OCI-LY7 (cell line): ENCODE results near the gene NRCAM. TPM values are rescaled to one million over a fixed set of nuclear protein-coding genes. Genes with fewer than 3 reads are reported as not detected.

Source experiments
- BruUV-seq: library from RNA; stranded (reverse); fragments of 400-500 nt; replicated peaks from 2 replicates; lab custom pipeline; 2021; lab: Mats Ljungman, UMichigan
- CTCF ChIA-PET: fragments of 300-600 bp; sonication (Branson Sonifier 250); formaldehyde crosslinking; loops from one replicate; lab custom pipeline; 2022; ENCODE audit warnings: antibody characterized with exemption; ENCODE audit not compliant: unreplicated experiment; lab: Charles Lee
- POLR2A ChIA-PET: fragments of 300-600 bp; sonication (Branson Sonifier 250); formaldehyde crosslinking; loops from one replicate; lab custom pipeline; 2022; ENCODE audit warnings: antibody characterized with exemption; lab: Charles Lee
- DNase-seq: peaks from one replicate; pipeline ENCODE4 v3.0.0-alpha.2; 2015; ENCODE audit warnings: low spot score
- H2AFZ ChIP-seq: fragments of 200-600 bp; sonication (generic), shearing (Covaris generic); 2 replicates; pipeline ENCODE4 v1.6.1; 2014; ENCODE audit warnings: mild to moderate bottlenecking, antibody characterized with exemption, low read length, moderate library complexity
- H3K27ac ChIP-seq: fragments of 200-600 bp; sonication (generic); 2 replicates; pipeline ENCODE4 v1.5.1; 2014; ENCODE audit warnings: mixed run types, low read depth, mild to moderate bottlenecking, moderate library complexity, low read length, inconsistent platforms; ENCODE audit not compliant: poor library complexity, severe bottlenecking
- H3K36me3 ChIP-seq: fragments of 200-600 bp; sonication (generic); 2 replicates; pipeline ENCODE4 v1.6.1; 2014; ENCODE audit warnings: mild to moderate bottlenecking, antibody characterized with exemption, low read length, moderate library complexity, mixed read lengths; ENCODE audit not compliant: insufficient read depth
- H3K4me1 ChIP-seq: fragments of 200-600 bp; sonication (generic); 2 replicates; pipeline ENCODE4 v1.5.1; 2014; ENCODE audit warnings: mild to moderate bottlenecking, low read length; ENCODE audit not compliant: insufficient read depth, poor library complexity, severe bottlenecking
- H3K4me2 ChIP-seq: fragments of 200-600 bp; sonication (generic); 2 replicates; pipeline ENCODE4 v1.6.1; 2014; ENCODE audit warnings: mild to moderate bottlenecking, low read length
- H3K4me3 ChIP-seq: fragments of 200-600 bp; sonication (generic); 2 replicates; pipeline ENCODE4 v1.5.1; 2014; ENCODE audit warnings: mild to moderate bottlenecking, low read depth, low read length; ENCODE audit not compliant: poor library complexity, severe bottlenecking
- H3K79me2 ChIP-seq: fragments of 200-600 bp; sonication (generic); 2 replicates; pipeline ENCODE4 v1.6.1; 2016; ENCODE audit warnings: low read depth, mild to moderate bottlenecking, low read length, moderate library complexity, mixed read lengths; ENCODE audit not compliant: insufficient read depth
- H3K9me2 ChIP-seq: fragments of 200-600 bp; sonication (generic); 2 replicates; pipeline ENCODE4 v1.6.1; 2016; ENCODE audit warnings: mild to moderate bottlenecking, low read length, mixed read lengths; ENCODE audit not compliant: insufficient read depth
- H3K9me3 ChIP-seq: fragments of 200-600 bp; sonication (generic); 2 replicates; pipeline ENCODE4 v1.6.1; 2014; ENCODE audit warnings: mild to moderate bottlenecking, mixed run types, low read length, mixed read lengths
- H4K20me1 ChIP-seq: fragments of 200-600 bp; sonication (generic); 2 replicates; pipeline ENCODE4 v1.6.1; 2014; ENCODE audit warnings: mild to moderate bottlenecking, antibody characterized with exemption, low read length, moderate library complexity, mixed read lengths; ENCODE audit not compliant: insufficient read depth
- EZH2phosphoT487 ChIP-seq: fragments of 200-600 bp; sonication (generic); IDR thresholded peaks from 2 replicates; pipeline ENCODE4 v1.6.1; 2018; ENCODE audit warnings: low read depth, borderline replicate concordance, mild to moderate bottlenecking, mixed run types, antibody characterized with exemption, low read length, moderate library complexity, mixed read lengths
- intact Hi-C: fragments of 100-400 bp; cut with micrococcal nuclease; formaldehyde crosslinking; loops from one replicate; pipeline ENCODE4 v1.10.0; 2022; ENCODE audit not compliant: unreplicated experiment
- total RNA-seq, 2 experiments: library from RNA; depleted of rRNA in 1 of 2; stranded (reverse); fragments of >200 nt in 1 of 2; shearing (Covaris generic) in 1 of 2; gene quantifications; 2 replicates each; pipeline ENCODE4 v1.2.3, GENCODE V29; 2014 to 2022
- TF ChIP-seq, protein P1 (sequence below): fragments of 200-600 bp; sonication (generic); conservative IDR thresholded peaks from 2 replicates; pipeline ENCODE4 v1.5.1; 2014; ENCODE audit warnings: mild to moderate bottlenecking, antibody characterized with exemption, low read length, moderate library complexity, mixed read lengths

Gene NRCAM
- total RNA-seq, 2 experiments from 2014 or later: not detected

DNA sequence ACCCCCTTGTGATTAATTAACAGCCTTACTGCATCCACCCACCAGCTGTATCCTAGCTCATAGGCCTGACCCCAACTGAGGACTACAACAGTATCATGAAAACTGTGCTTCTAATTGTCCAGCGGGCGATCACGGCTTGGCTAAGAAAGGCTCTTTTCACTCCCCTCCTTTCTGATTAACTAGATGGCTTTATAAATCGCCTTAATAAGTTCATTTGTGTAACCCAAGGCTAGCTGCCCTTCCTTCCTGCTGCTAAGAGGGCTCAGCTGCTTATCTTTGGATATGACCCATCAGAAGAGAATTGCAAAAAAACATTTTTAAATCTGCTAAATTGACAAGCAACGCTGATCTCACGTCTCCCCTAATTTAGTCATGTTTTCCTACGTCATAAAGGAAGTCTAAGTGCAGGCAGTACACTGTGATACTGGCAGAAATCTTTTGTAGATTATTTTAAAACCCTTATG lies 163.1 kb downstream of the NRCAM start:
- CTCF ChIA-PET: no interaction called here
- no peak for DNase-seq

DNA sequence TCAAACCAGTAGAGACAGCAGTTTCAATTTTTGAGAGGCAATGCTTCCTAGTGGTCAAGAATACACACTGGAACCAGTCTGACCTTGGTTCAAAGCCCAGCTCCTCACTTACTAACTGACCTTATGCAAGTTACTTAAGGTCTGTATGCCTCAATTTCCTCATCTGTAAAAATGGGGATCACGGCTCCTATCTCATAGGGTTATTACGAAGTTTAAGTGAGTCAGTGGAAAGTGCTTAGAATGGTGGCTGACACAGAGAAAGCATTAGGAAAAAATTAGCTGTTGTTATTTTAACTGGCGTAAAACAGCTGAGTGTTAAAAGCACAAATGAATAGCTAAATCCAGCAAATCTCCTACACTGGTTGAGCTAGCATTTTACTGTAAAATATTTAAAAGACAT lies 163.7 kb downstream of the NRCAM start:
- H3K9me2 ChIP-seq: no peaks in the 10 kb centered on the region
- no peaks in the 10 kb centered on the region for H3K79me2 ChIP-seq
- H2AFZ ChIP-seq: no peak overlapping the region
- no peak overlapping the region for H3K27ac ChIP-seq
- no peak for DNase-seq
- H3K9me3 ChIP-seq: no peaks in the 10 kb centered on the region
- no peaks in the 10 kb centered on the region for H4K20me1 ChIP-seq
- ChIA-PET POLR2A (interaction anchor here (0.6 to 0.7 kb wide), 2 partner anchors 11 to 56 kb away, joined by 3 read pairs; no protein-coding TSS in a partner anchor), CTCF (no interaction called here)
- no TSS peak for BruUV-seq
- TF ChIP-seq EZH2phosphoT487: no peak
- TF ChIP-seq, protein P1, sequence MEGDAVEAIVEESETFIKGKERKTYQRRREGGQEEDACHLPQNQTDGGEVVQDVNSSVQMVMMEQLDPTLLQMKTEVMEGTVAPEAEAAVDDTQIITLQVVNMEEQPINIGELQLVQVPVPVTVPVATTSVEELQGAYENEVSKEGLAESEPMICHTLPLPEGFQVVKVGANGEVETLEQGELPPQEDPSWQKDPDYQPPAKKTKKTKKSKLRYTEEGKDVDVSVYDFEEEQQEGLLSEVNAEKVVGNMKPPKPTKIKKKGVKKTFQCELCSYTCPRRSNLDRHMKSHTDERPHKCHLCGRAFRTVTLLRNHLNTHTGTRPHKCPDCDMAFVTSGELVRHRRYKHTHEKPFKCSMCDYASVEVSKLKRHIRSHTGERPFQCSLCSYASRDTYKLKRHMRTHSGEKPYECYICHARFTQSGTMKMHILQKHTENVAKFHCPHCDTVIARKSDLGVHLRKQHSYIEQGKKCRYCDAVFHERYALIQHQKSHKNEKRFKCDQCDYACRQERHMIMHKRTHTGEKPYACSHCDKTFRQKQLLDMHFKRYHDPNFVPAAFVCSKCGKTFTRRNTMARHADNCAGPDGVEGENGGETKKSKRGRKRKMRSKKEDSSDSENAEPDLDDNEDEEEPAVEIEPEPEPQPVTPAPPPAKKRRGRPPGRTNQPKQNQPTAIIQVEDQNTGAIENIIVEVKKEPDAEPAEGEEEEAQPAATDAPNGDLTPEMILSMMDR: no peak
- H3K36me3 ChIP-seq: no peaks in the 10 kb centered on the region
- intact Hi-C loops: no loop called here
- H3K4me2 ChIP-seq: no peak overlapping the region
- H3K4me1 ChIP-seq: peaks cover 14% of the 10 kb centered on the region
- H3K4me3 ChIP-seq: no peak overlapping the region

More for the DNA sequence above, 163.1 kb downstream of the NRCAM start:
- H3K4me3 ChIP-seq: no peak overlapping the region
- H4K20me1 ChIP-seq: no peaks in the 10 kb centered on the region
- H3K4me2 ChIP-seq: no peak overlapping the region
- H3K79me2 ChIP-seq: no peaks in the 10 kb centered on the region
- no peaks in the 10 kb centered on the region for H3K9me3 ChIP-seq
- H3K4me1 ChIP-seq: peaks cover 14% of the 10 kb centered on the region
- BruUV-seq: no TSS peak
- no peak overlapping the region for H3K27ac ChIP-seq
- H3K9me2 ChIP-seq: no peaks in the 10 kb centered on the region
- TF ChIP-seq, protein P1: no peak
- TF ChIP-seq EZH2phosphoT487: no peak
- H3K36me3 ChIP-seq: no peaks in the 10 kb centered on the region
- intact Hi-C loops: no loop called here
- no peak overlapping the region; the same call in 1 of the 2 replicates for H2AFZ ChIP-seq
- POLR2A ChIA-PET: no interaction called here

GRCh38 chr7:108291791-108292440 lies 164.3 kb downstream of the NRCAM start:
- H3K27ac ChIP-seq: no peak overlapping the region
- H3K4me3 ChIP-seq: no peak overlapping the region
- no peaks in the 10 kb centered on the region for H4K20me1 ChIP-seq
- DNase-seq: no peak
- no peak for TF ChIP-seq EZH2phosphoT487
- TF ChIP-seq, protein P1: no peak
- no peaks in the 10 kb centered on the region for H3K36me3 ChIP-seq
- H3K4me2 ChIP-seq: no peak overlapping the region
- ChIA-PET CTCF (no interaction called here), POLR2A (interaction anchor here (0.6 to 0.7 kb wide), 3 partner anchors 12 to 55 kb away, joined by 3 read pairs; no protein-coding TSS in a partner anchor)
- H2AFZ ChIP-seq: no peak overlapping the region
- H3K79me2 ChIP-seq: no peaks in the 10 kb centered on the region
- H3K9me3 ChIP-seq: no peaks in the 10 kb centered on the region
- intact Hi-C loops: no loop called here
- H3K4me1 ChIP-seq: peaks cover 14% of the 10 kb centered on the region
- no peaks in the 10 kb centered on the region for H3K9me2 ChIP-seq
- BruUV-seq: no TSS peak
